HG03025 (cell line): Measurements from ENCODE around the gene MAMDC2.

Source experiments
- ATAC-seq: cut with Tn5 transposase; IDR thresholded peaks from one replicate; pipeline ENCODE4 v1.9.1; 2021; ENCODE audit warnings: mild to moderate bottlenecking, moderate library complexity; ENCODE audit not compliant: unreplicated experiment, low FRiP score

The MAMDC2 gene

DNA sequence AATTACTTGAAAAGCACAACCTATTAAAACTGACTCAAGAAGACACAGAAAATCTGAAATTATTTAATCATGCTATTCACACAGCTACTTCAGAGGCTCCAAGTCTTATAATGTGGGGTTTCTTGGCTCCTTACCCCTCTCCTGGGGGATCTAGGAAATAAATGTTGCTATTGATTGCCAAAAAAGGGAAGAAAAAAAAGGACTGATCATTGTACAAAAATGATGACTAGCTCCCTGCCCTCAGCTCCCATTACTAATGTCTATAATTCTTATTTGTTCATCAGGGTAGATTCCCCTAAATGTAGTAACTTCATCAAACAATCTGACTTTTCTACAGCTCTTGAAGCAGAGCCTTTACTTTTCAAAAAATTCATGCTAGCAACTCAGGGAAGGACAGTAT, 211.8 kb downstream of the MAMDC2 start:
- ATAC-seq, result no peak

- ATAC-seq, result no peak
Measured at GRCh38 chr9:70256123-70256551, 212.5 kb downstream of the MAMDC2 start.

GRCh38 chr9:70257502-70257901, 213.9 kb downstream of the MAMDC2 start:
- no peak for ATAC-seq

DNA sequence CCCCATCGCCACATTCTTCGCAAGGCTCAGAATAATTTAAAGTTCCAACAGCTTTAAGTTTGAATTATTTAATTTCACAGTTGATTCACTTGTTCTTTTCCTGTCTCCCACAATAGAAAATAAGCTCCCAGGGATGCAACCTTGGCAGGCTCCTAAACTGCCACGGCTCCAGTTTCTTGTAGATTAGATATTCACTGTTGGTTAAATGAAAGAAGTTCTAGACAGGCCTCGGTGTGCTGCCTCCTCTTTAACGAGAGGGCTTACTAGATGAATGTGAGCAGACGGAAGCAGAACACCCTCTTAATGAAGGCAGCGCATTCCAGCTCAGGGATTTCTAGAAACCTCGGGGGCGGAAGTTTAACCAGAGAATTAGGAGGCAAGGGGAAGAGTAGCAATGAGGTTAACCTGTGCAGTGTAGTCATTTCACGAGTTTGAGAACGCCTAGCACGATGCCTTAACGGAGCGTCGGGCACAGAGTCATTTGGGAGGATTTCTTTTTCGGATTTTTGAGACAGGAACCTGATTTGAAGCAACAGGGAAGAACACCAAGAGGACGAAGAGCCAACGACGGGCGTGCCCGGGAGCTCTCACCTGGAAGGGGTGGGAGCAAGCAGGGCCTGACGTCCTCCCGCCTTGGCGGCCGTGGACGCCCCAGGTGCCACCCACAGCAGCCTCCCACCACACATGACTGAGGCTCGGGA, 214.5 kb downstream of the MAMDC2 start:
- peak; percentile 53 for ATAC-seq

- ATAC-seq, result peak; percentile 85
Measured at GRCh38 chr9:70258692-70259511, 215.3 kb downstream of the MAMDC2 start, which contains the start of gene SMC5. Gene SMC5, plus strand, starts transcription at chr9:70258978. Its CDS starts 101 bp downstream, at chr9:70259079.

DNA sequence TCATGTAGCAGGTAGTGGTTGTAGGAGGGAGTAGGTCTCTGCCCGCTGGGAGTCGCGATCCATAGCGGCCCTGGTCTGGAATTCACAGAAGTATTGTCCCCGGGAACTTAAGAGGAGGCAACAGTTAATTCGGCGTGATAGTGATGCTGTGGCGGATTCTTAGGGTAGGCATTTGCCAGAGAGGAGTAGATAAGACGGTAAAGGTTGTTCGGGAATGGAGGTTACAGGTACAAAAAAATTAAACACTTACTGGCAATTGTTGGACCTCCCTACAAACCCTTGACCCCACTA, 215.8 kb downstream of the MAMDC2 start:
- no peak for ATAC-seq

- ATAC-seq, result no peak
Measured at GRCh38 chr9:70260007-70260443, 216.4 kb downstream of the MAMDC2 start.

GRCh38 chr9:70260606-70261005, 217.0 kb downstream of the MAMDC2 start:
- no peak for ATAC-seq

- no peak for ATAC-seq
Measured at GRCh38 chr9:70261131-70261870, 217.7 kb downstream of the MAMDC2 start.

DNA sequence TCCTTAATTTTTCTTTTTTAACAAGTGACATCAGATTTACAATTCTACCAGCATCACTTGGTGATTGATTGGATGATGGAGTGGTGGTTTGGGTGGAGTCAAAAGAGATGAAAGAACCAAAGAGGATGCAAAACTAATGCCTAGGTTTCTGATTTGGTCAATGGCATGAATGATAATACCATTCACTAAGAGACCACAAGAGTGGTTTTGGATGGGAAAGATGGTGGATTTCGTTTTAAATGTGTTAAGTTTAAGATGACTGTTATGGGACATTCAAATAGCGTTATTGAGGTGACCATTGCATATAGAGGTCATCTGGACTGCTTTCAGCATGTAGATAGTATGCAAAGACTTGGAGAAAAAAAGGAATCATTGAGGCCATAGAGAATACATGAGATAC, 218.7 kb downstream of the MAMDC2 start:
- ATAC-seq, result no peak

- no peak for ATAC-seq
Measured at GRCh38 chr9:70262948-70263347, 219.3 kb downstream of the MAMDC2 start.

DNA sequence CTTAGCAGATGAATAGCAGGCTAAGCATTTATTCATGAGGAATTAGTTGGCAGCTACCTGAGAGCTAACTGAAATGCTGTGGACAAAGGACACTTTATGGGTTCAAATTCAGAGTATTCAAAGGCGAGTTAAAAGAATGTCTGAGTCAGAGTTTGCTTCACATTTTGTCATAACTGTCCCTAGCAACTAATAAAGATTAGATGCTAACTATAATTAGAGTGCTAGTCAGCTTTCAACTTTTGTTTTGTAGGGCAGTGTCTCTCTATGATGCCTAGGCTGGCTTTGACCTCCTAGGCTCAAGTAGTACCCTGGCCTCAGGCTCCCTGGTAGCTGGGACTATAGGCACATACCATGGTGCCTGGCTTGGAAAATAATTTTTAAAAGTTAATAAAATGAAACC, 219.8 kb downstream of the MAMDC2 start:
- no peak for ATAC-seq
